GM12864 (cell line): ENCODE data around the gene BET1L.

Experiments
- DNase-seq: peaks from one replicate; pipeline ENCODE4 v3.0.0-alpha.2; 2011; ENCODE audit warnings: low read depth
- H3K4me3 ChIP-seq: 2 replicates; pipeline ENCODE4 v1.5.1; 2011; ENCODE audit warnings: mild to moderate bottlenecking, low read depth, low read length, control low read depth
- TF ChIP-seq, protein P1 (sequence below): IDR thresholded peaks from 2 replicates; pipeline ENCODE4 v1.5.1; 2011; ENCODE audit warnings: low read depth, mild to moderate bottlenecking, moderate library complexity, low read length, control low read depth, inconsistent platforms; ENCODE audit errors: missing control alignments

BET1L gene

GRCh38 chr11:213111-213510, 5.9 kb upstream of the BET1L start:
- DNase-seq: no peak
- TF ChIP-seq, protein P1, sequence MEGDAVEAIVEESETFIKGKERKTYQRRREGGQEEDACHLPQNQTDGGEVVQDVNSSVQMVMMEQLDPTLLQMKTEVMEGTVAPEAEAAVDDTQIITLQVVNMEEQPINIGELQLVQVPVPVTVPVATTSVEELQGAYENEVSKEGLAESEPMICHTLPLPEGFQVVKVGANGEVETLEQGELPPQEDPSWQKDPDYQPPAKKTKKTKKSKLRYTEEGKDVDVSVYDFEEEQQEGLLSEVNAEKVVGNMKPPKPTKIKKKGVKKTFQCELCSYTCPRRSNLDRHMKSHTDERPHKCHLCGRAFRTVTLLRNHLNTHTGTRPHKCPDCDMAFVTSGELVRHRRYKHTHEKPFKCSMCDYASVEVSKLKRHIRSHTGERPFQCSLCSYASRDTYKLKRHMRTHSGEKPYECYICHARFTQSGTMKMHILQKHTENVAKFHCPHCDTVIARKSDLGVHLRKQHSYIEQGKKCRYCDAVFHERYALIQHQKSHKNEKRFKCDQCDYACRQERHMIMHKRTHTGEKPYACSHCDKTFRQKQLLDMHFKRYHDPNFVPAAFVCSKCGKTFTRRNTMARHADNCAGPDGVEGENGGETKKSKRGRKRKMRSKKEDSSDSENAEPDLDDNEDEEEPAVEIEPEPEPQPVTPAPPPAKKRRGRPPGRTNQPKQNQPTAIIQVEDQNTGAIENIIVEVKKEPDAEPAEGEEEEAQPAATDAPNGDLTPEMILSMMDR: no peak
- H3K4me3 ChIP-seq: no peak overlapping the region

DNA sequence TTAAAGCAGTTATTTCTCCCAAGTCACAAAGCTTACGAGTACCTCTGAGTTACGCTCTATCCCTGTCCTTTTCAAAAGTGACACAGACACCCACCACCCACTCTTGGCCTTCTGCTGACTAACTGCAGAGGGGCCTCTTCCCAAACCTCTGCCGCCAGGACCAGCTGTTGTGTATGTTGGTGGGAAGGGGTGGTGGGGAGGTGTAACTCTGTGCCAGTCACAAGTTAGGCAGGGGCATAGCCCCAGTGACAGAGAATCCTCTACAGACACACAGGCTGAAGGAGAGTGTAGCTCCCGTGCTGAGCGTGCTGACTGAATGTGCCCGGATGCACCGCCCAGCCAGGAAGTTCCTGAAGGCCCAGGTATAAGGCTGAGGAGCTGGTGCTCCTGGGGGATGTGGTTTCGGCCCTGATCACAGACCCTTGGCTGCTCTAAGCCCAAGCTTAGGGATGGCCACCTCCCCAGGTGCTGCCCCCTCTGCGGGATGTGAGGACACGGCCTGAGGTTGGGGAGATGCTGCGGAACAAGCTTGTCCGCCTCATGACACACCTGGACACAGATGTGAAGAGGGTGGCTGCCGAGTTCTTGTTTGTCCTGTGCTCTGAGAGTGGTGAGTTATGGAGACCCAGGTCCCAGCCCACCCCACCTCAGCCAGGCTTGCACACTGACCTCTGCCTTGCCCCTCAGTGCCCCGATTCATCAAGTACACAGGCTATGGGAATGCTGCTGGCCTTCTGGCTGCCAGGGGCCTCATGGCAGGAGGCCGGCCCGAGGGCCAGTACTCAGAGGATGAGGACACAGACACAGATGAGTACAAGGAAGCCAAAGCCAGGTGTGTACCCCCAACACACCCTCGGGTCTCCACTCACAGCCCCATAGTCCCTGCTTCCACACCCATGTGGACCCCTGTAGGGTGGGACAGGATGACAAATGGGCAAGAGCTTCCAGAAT, 5.2 kb upstream of the BET1L start:
- DNase-seq: no peak
- H3K4me3 ChIP-seq: no peak overlapping the region
- TF ChIP-seq, protein P1: no peak

DNA sequence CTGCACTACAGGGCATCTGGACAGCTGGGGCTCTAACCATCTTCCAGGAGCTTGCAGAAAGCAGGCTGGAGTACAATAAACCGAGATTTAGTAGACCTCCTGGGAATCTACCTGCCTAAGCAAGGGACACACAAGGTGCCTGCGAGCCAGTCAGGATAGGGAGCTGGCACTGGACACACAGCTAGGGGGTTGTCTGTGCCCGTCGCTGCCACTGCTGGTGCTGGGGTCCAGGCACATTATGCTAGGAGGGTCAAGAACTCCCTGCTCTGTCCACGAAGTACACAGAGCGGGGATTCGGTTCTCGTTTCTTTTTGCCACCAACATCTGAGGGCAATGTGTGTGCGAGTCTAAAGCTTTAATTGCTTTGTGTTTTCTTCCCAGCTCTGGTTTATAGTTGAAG, 4.5 kb upstream of the BET1L start:
- TF ChIP-seq, protein P1: no peak
- no peak for DNase-seq
- no peak overlapping the region for H3K4me3 ChIP-seq

GRCh38 chr11:211295-211694, 4.1 kb upstream of the BET1L start:
- TF ChIP-seq, protein P1: no peak
- DNase-seq: no peak
- H3K4me3 ChIP-seq: no peak overlapping the region

DNA sequence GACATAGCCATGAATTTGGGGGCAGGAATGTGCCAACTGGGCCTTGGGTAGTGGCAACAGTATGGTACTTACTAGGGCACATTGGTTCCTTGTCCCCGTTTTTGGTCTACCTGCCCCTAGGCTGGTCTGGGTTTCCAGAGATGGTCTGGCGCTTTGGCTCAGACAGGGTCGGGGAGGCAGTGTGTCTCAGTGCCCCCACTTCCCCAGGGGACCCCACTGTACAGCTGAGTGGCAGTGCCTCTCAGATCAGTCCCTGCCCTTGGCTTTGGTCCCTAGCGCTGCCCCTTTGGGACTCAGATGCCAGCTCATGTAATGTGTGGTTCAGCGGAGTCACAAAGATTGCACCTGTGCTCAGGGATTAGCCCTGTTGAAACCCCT, 3.6 kb upstream of the BET1L start:
- TF ChIP-seq, protein P1: no peak
- DNase-seq: no peak

DNA sequence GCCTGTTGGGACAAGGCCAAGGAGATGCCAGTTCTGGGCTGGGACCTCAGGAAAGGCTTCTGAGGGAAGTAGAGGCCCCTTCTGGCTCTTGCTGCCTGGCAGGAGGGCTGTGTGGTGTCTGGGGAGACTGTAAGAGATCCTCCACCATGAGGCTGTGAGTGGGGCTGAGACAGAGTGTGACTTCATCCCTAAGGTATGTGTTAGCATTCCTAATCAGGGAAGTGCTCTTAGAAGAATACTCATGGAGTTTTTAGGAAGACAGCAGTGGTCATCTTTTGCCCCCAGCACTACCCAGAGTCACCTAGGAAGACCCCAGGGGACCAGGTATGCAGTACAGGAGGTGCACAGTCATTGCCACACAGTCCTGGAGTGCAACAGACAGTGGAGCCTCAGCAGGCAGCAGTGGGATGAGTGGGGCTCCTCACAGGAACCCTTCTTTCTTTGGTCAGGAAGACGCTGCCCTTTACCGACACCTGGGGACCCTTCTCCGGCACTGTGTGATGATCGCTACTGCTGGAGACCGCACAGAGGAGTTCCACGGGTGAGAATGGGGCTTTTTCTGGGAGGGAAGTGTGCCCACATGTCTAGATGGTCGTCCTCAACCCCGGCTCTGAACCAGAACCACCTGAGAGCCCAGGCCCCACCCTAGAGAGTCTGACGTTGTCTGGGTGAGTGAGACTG, 3.1 kb upstream of the BET1L start:
- TF ChIP-seq, protein P1: no peak
- no peak overlapping the region; the same call in 1 of the 2 replicates for H3K4me3 ChIP-seq
- no peak for DNase-seq

More for the DNA sequence above, 3.6 kb upstream of the BET1L start:
- no peak overlapping the region for H3K4me3 ChIP-seq
